Measurements from ENCODE around the gene SNX14.

Gene SNX14

DNA sequence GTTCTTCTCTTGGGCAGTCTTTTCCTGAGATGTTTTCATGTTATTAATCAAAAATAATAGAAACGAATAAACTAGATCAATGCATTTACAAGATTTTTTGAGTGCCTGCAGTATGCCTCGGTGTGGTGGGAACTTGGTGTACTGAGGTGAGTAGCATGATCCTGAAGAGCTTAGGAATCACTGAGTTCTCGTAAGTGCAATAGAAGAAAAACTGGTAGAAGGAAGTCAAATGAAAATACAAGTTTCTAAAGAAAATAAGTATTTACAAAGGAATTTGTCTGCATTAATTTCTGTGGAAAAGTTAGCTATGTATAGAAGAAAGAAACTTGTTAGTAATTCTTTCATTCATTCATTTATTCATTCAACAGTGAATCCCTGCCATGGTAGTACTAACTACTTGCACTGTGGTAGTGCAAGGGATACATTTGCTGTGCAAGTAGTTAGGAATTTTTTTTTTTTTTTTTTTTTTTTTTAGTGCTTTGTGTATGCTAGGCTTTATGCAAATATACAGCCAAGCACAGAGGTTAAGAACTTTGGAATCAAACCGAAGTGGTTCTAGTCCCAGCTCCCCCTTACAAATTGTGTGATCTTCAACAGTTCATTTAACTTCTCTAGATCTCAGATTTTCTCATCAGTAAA is 129.9 kb downstream of the SNX14 start:
- DNase-seq (ENCODE audit: low read depth in 2 of 2), result no peak

DNA sequence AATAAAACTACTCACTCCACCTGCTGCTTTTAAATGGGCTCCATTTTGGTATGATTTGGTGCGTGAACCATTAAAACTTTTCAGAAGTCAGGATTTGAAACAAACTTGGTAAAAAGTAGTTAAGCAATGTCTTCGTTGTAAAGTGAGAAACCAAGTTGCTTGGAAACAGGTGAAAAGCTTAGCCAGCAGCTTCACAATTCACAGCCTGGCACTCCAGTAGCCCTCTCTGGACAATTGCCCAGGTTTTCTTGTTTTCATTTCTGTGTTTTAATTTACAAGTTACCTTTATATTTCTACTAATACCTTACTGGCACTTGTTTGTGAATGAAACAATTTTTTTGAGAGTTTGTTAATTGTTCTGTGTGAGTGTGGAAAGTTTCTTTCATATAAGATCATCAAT is 131.0 kb downstream of the SNX14 start:
- DNase-seq (ENCODE audit: low read depth in 2 of 2), result no peak

DNA sequence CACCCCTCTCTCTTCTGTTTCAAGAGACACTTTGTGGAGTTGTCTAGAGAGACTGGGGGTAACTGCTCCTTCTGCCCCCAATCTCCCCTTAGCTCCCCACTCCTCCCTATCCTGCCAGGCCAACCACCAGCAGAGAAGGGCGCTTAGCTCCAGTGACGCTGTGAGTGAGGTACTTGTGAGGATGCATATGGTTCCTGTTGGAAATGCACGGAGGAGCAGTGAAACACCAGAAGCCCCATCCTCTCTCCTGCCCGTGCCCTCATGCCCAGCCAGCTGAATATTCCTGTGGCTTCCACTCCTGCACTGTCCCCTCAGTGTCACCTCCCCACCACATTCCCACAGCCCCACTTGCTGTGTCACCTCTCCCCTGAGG is 131.9 kb downstream of the SNX14 start:
- no peak for DNase-seq (ENCODE audit: low read depth in 2 of 2)

DNA sequence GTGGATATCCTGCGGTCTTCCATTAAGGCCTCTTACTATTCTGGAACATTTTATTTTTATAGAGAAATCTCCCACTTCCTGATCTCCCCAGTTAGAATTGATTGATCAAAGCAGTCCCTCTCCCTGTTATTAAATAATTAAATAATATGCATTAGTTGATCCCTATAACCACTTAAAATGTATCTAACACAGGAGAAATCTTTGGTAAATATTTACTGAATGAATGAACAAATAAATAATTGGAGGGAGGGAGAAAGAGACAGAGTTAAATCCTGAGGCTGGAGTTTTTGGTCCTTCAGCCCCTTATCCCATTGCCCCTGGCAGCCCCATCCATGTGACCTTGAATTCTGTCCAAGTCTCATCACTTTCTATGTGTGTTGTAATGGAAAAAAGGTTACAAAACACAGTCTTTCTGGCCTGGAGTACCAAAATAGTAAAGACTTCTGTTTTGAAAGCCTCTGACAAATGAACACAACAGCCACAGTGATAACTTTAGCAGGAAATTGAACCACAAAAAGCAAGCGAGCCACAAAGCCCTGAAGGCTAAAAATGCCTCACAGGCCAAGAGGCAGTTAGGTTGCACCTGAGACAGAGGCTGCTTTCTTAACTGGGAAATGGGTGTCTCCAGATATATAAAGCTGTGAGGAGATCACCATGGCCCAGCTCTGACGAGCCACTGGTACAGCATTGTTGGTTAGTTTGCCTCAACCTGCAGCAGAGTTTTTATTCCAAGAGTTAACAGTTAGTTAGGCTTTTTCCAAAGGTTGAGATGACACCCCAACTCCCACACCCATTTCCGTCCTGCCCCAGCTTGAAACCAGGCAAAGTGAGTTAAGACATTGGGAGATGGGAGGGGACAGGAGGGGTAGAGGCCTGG is 132.5 kb downstream of the SNX14 start:
- DNase-seq (ENCODE audit: low read depth in 2 of 2), result peak in 1 of 2 donors; percentile 27

DNA sequence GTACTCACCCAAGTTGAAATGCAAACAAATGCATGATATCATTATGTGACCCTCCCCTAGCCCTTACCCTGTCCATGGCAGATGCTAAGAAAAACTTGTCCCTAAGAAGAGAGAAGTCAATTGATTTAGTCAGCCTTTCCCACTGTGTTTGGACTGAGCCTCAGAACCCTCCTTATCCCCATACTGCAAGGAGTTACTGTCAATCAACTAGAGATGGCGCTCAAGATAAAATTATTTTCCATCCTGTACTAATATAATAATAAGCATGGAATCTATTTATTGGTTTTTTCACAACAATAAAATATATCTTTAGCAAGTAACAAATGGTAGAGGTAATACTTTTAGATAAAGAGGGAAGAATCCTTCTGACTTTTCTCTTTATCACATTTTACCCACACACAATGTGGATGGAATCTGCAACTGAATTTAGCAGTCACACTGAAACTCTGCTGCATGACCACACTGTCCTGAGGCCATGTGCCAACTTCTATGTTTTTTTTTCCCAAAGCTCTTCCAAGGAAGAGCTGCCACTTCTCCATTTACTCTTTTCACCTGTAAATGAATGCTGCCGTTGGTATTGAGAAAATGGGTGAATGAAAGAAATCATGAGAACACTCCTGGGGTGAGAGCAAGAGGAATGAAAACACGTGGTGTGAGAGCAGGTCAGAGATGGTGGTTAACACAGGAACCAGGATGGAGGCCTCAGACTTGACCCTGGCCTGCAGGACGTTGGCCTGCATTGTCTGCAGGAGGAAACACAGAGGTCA is 133.3 kb downstream of the SNX14 start:
- no peak for DNase-seq (ENCODE audit: low read depth in 2 of 2)

DNA sequence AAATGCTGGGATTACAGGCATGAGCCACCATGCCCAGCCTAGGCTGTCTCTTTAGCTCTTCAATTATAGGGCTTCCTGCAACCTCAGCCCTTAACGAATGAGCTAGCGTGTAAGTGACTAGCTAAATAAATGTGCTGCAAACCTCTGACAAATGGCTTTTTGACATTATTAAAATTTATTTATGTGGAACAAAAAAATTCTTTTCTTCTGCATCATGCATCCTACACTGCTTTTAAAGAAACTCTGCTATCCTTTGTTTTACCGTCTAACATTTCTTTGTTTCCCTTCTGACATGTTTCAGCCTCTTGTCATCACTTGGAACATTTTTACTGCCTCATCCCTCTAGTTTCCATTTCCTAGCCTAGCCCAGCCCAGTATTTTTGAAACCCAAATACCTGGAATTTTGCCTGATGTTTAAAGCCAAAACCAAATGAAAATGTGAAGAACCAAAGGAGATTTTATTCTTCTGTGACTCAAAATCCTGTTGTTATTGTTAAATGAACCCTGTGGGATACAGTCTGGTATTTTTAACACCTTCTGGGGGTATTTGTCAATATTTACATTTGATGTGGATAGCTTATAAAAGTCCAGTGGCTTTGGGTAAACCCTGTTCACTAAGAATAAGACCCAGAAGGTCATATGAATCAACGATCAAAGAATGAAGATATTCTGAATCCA is 134.3 kb downstream of the SNX14 start:
- DNase-seq (ENCODE audit: low read depth in 2 of 2), result no peak

DNA sequence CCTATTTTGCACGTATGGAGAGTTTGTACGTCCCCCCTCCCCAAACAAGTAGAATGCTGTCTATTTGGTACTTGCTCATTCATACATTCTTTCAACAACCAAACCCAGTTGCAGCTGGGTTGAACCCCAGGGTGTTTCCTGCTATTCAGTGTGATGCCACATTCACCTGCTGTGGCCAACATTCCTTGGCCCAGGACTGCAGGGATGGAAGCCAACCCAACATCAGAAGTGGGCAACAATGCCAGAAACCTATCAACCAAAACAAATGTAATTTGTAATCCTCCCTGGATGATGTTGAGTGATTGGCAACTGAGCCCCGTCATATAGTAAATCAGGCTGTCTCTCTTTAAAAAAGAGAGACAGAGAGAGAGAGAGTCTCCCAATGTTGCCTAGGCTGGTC is 134.9 kb downstream of the SNX14 start:
- DNase-seq (ENCODE audit: low read depth in 2 of 2), result no peak

DNA sequence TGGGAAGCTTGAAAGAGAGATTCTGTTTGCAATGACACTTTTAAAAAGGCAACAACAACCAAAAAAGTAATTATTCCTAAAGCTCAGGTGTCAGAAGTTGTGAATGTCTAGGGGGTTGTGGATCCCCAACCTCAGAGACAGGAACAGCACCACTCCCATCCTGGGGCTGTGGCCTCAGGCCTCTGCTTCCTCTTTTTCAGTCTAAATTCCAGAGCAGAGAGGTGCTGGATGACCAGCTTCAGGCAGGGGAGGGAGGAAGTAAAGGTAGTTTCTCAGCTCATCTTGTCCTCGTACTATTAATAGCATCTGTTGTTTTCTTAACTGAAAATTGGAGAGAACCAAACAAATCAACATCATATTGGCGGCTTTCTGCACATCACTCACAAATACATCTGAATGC is 135.5 kb downstream of the SNX14 start:
- DNase-seq (ENCODE audit: low read depth in 2 of 2), result no peak

DNA sequence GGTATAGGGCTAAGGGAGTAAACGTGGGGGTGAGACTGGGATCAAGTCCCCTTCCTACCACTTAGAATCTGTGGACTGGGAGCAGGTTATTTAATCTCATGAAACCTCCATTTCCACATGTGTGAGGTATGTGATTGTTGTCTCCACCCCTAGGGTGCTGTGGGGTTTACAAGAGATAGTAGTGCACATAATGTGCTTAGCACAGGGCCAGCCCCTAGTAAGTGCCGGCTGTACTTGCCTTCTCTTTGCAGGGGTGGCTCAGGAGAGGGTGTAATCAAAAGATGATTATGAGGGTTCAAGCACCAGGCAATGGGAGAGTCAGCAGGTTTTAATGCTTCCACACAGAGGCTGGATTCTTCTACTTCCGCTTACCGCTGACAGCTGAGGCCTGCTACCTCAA is 136.9 kb downstream of the SNX14 start:
- DNase-seq (ENCODE audit: low read depth in 2 of 2), result no peak

Data from stimulated activated CD8-positive, alpha-beta memory T cell treated with anti-CD3 and anti-CD28 coated beads, Interleukin-15, amount 100 ng/mL, for 4 hours (primary cell).